Stimulated activated naive CD8-positive, alpha-beta T cell treated with anti-CD3 and anti-CD28 coated beads, Interleukin-15, amount 100 ng/mL, for 72 hours (primary cell): ENCODE measurements around the gene PTPRB.

ENCODE experiments used
- ATAC-seq: fragments of 150-1000 bp; cut with Tn5 transposase; 2 replicates; pipeline ENCODE4 v1.10.0; 2021; ENCODE audit warnings: mild to moderate bottlenecking, moderate library complexity
- DNase-seq, 2 donors: peaks; one replicate each; pipeline ENCODE4 v3.0.0; 2021 to 2022
- H3K27ac Mint-ChIP-seq, 2 donors: one replicate each; pipeline ENCODE4 v1.8.0; 2022; ENCODE audit warnings: mild to moderate bottlenecking in 2 of 2, mixed read lengths in 2 of 2, moderate library complexity in 2 of 2
- H3K27me3 Mint-ChIP-seq: one replicate; pipeline ENCODE4 v1.8.0; 2022; ENCODE audit warnings: mixed read lengths
- H3K4me1 Mint-ChIP-seq: one replicate; pipeline ENCODE4 v1.8.0; 2022; ENCODE audit warnings: mild to moderate bottlenecking, mixed read lengths
- H3K4me3 Mint-ChIP-seq, 2 donors: one replicate each; pipeline ENCODE4 v1.8.0; 2022; ENCODE audit warnings: mild to moderate bottlenecking in 2 of 2, mixed read lengths in 2 of 2, moderate library complexity in 1 of 2
- H3K9me3 Mint-ChIP-seq, 2 donors: one replicate each; pipeline ENCODE4 v1.8.0; 2022; ENCODE audit warnings: mixed read lengths in 2 of 2

Gene PTPRB

GRCh38 chr12:70637303-70638085, at the start of gene PTPRB:
Gene PTPRB, minus strand, starts transcription at chr12:70637429. Its CDS starts 34 bp downstream, at chr12:70637395.
- no peak for DNase-seq
- no peak for ATAC-seq
- Mint-ChIP-seq H3K9me3 (no peaks in the 10 kb centered on the region), H3K27ac (no peak within 1 kb of the TSS), H3K27me3 (peaks cover 5% of the 10 kb centered on the region), H3K4me1 (no peaks in the 10 kb centered on the region), H3K4me3 (no peak within 1 kb of the TSS)

- H3K9me3 Mint-ChIP-seq = no peaks in the 10 kb centered on the region
- H3K27ac Mint-ChIP-seq = no peak overlapping the region
- H3K4me3 Mint-ChIP-seq = no peak overlapping the region
- DNase-seq = no peak
- H3K4me1 Mint-ChIP-seq = no peaks in the 10 kb centered on the region
- H3K27me3 Mint-ChIP-seq = peaks cover 5% of the 10 kb centered on the region
- ATAC-seq = no peak
These were observed 49.7 kb upstream of the PTPRB start for GRCh38 chr12:70686907-70687306.

GRCh38 chr12:70686299-70686698, 49.1 kb upstream of the PTPRB start:
- no peak overlapping the region for H3K27ac Mint-ChIP-seq
- ATAC-seq (no peak), DNase-seq (no peak)
- H3K27me3 Mint-ChIP-seq = peaks cover 5% of the 10 kb centered on the region
- H3K9me3 Mint-ChIP-seq = no peaks in the 10 kb centered on the region
- H3K4me3 Mint-ChIP-seq = no peak overlapping the region
- H3K4me1 Mint-ChIP-seq = no peaks in the 10 kb centered on the region

- H3K4me3 Mint-ChIP-seq = no peak overlapping the region
- DNase-seq (no peak), ATAC-seq (no peak)
- H3K4me1 Mint-ChIP-seq = no peaks in the 10 kb centered on the region
- H3K9me3 Mint-ChIP-seq = no peaks in the 10 kb centered on the region
- no peak overlapping the region for H3K27ac Mint-ChIP-seq
- H3K27me3 Mint-ChIP-seq = peaks cover 22% of the 10 kb centered on the region
These were observed 46.7 kb upstream of the PTPRB start for GRCh38 chr12:70683976-70684375.

GRCh38 chr12:70671698-70672097, 34.5 kb upstream of the PTPRB start:
- H3K27me3 Mint-ChIP-seq = peaks cover 11% of the 10 kb centered on the region
- peak; percentile 15 for ATAC-seq
- DNase-seq = no peak

GRCh38 chr12:70670948-70671347, 33.7 kb upstream of the PTPRB start:
- no peaks in the 10 kb centered on the region for H3K4me1 Mint-ChIP-seq
- no peak overlapping the region for H3K4me3 Mint-ChIP-seq
- H3K27ac Mint-ChIP-seq = no peak overlapping the region
- ATAC-seq (no peak), DNase-seq (no peak)
- H3K9me3 Mint-ChIP-seq = no peaks in the 10 kb centered on the region
- H3K27me3 Mint-ChIP-seq = peaks cover 11% of the 10 kb centered on the region

More at GRCh38 chr12:70671698-70672097, 34.5 kb upstream of the PTPRB start:
- no peaks in the 10 kb centered on the region for H3K4me1 Mint-ChIP-seq
- no peak overlapping the region for H3K4me3 Mint-ChIP-seq
- no peaks in the 10 kb centered on the region for H3K9me3 Mint-ChIP-seq
- no peak overlapping the region for H3K27ac Mint-ChIP-seq

GRCh38 chr12:70667253-70667652, 30.0 kb upstream of the PTPRB start:
- no peak overlapping the region for H3K27ac Mint-ChIP-seq
- no peaks in the 10 kb centered on the region for H3K9me3 Mint-ChIP-seq
- no peaks in the 10 kb centered on the region for H3K4me1 Mint-ChIP-seq
- ATAC-seq = no peak
- H3K4me3 Mint-ChIP-seq = no peak overlapping the region
- peaks cover 5% of the 10 kb centered on the region for H3K27me3 Mint-ChIP-seq
- no peak for DNase-seq

- Mint-ChIP-seq H3K9me3 (no peaks in the 10 kb centered on the region), H3K27me3 (no peaks in the 10 kb centered on the region)
These were observed 29.1 kb upstream of the PTPRB start for GRCh38 chr12:70666364-70666763.

GRCh38 chr12:70664465-70664881, 27.2 kb upstream of the PTPRB start:
- Mint-ChIP-seq H3K27ac (no peak overlapping the region), H3K4me1 (no peaks in the 10 kb centered on the region), H3K9me3 (no peaks in the 10 kb centered on the region), H3K27me3 (no peaks in the 10 kb centered on the region), H3K4me3 (no peak overlapping the region)
- ATAC-seq (no peak), DNase-seq (no peak)

More at GRCh38 chr12:70666364-70666763, 29.1 kb upstream of the PTPRB start:
- Mint-ChIP-seq H3K4me3 (no peak overlapping the region), H3K4me1 (no peaks in the 10 kb centered on the region), H3K27ac (no peak overlapping the region)
- ATAC-seq (no peak), DNase-seq (no peak)

GRCh38 chr12:70663838-70664237, 26.6 kb upstream of the PTPRB start:
- ATAC-seq = no peak
- Mint-ChIP-seq H3K4me1 (no peaks in the 10 kb centered on the region), H3K27ac (no peak overlapping the region), H3K9me3 (no peaks in the 10 kb centered on the region), H3K4me3 (no peak overlapping the region), H3K27me3 (peaks cover 5% of the 10 kb centered on the region)
- no peak for DNase-seq

- no peak for ATAC-seq
These were observed 24.4 kb upstream of the PTPRB start for GRCh38 chr12:70661466-70662161.

GRCh38 chr12:70660620-70661219, 23.5 kb upstream of the PTPRB start:
- Mint-ChIP-seq H3K27ac (no peak overlapping the region), H3K4me3 (no peak overlapping the region), H3K4me1 (no peaks in the 10 kb centered on the region), H3K9me3 (no peaks in the 10 kb centered on the region), H3K27me3 (peaks cover 15% of the 10 kb centered on the region)
- DNase-seq (no peak), ATAC-seq (no peak)

More at GRCh38 chr12:70661466-70662161, 24.4 kb upstream of the PTPRB start:
- no peak for DNase-seq
- Mint-ChIP-seq H3K9me3 (no peaks in the 10 kb centered on the region), H3K27ac (no peak overlapping the region), H3K4me1 (no peaks in the 10 kb centered on the region), H3K27me3 (peaks cover 15% of the 10 kb centered on the region), H3K4me3 (no peak overlapping the region)

GRCh38 chr12:70660002-70660604, 22.9 kb upstream of the PTPRB start:
- H3K9me3 Mint-ChIP-seq = no peaks in the 10 kb centered on the region
- no peak for ATAC-seq
- H3K4me3 Mint-ChIP-seq = no peak overlapping the region
- no peak for DNase-seq
- H3K27me3 Mint-ChIP-seq = peaks cover 15% of the 10 kb centered on the region
- no peak overlapping the region for H3K27ac Mint-ChIP-seq
- H3K4me1 Mint-ChIP-seq = no peaks in the 10 kb centered on the region

GRCh38 chr12:70659077-70659606, 21.9 kb upstream of the PTPRB start:
- Mint-ChIP-seq H3K27me3 (peaks cover 15% of the 10 kb centered on the region), H3K9me3 (no peaks in the 10 kb centered on the region), H3K4me1 (no peaks in the 10 kb centered on the region), H3K4me3 (no peak overlapping the region), H3K27ac (no peak overlapping the region)
- no peak for DNase-seq
- no peak for ATAC-seq

- no peak overlapping the region for H3K4me3 Mint-ChIP-seq
- peaks cover 15% of the 10 kb centered on the region for H3K27me3 Mint-ChIP-seq
- DNase-seq (no peak), ATAC-seq (no peak)
- H3K4me1 Mint-ChIP-seq = no peaks in the 10 kb centered on the region
- H3K9me3 Mint-ChIP-seq = no peaks in the 10 kb centered on the region
- H3K27ac Mint-ChIP-seq = no peak overlapping the region
These were observed 20.5 kb upstream of the PTPRB start for GRCh38 chr12:70657616-70658286.
